Liver (tissue), 9 donors: Measurements from ENCODE around the gene SCYGR1. TPM values are rescaled to one million over a fixed set of nuclear protein-coding genes. Genes with fewer than 3 reads are reported as not detected.

Source experiments
- DNase-seq: peaks from one replicate; pipeline ENCODE4 v3.0.0-alpha.2; 2017; ENCODE audit warnings: low spot score
- H3K27ac ChIP-seq, 2 donors: one replicate each; pipeline ENCODE4 v1.7.0; 2013; ENCODE audit warnings: inconsistent platforms in 2 of 2, low read length in 2 of 2, control low read depth in 1 of 2, low read depth in 1 of 2, mild to moderate bottlenecking in 1 of 2
- H3K27me3 ChIP-seq, 4 donors: one replicate each; pipeline versions ENCODE4 v1.6.1 to v1.7.0; 2013; ENCODE audit warnings: low read length in 3 of 4, inconsistent platforms in 1 of 4, mild to moderate bottlenecking in 1 of 4, moderate library complexity in 1 of 4; ENCODE audit not compliant: control insufficient read depth in 4 of 4, insufficient read depth in 4 of 4
- H3K36me3 ChIP-seq, 4 donors: one replicate each; pipeline versions ENCODE4 v1.6.1 to v1.7.0; 2013; ENCODE audit warnings: low read length in 3 of 4, mild to moderate bottlenecking in 3 of 4, low read depth in 1 of 4, moderate library complexity in 1 of 4; ENCODE audit not compliant: control insufficient read depth in 4 of 4, insufficient read depth in 3 of 4
- H3K4me1 ChIP-seq, 4 donors: one replicate each; pipeline versions ENCODE4 v1.6.1 to v1.7.0; 2013; ENCODE audit warnings: low read length in 3 of 4, mild to moderate bottlenecking in 3 of 4, moderate library complexity in 1 of 4; ENCODE audit not compliant: control insufficient read depth in 4 of 4, insufficient read depth in 4 of 4
- H3K4me3 ChIP-seq, 3 donors: one replicate each; pipeline versions ENCODE4 v1.6.1 to v1.7.0; 2013; ENCODE audit warnings: low read length in 3 of 3, control low read depth in 1 of 3, low read depth in 1 of 3, mild to moderate bottlenecking in 1 of 3
- H3K9ac ChIP-seq, 2 donors: one replicate each; pipeline ENCODE4 v1.7.0; 2013; ENCODE audit warnings: low read length in 2 of 2, mild to moderate bottlenecking in 2 of 2, moderate library complexity in 2 of 2, control low read depth in 1 of 2, low read depth in 1 of 2
- H3K9me3 ChIP-seq, 4 donors: one replicate each; pipeline versions ENCODE4 v1.6.1 to v1.7.0; 2013; ENCODE audit warnings: low read length in 3 of 4; ENCODE audit not compliant: control insufficient read depth in 4 of 4
- EGR1 ChIP-seq, 2 donors: IDR thresholded peaks; 2 replicates each; pipeline ENCODE4 v1.6.1; 2016 to 2018; ENCODE audit warnings: antibody characterized with exemption in 2 of 2, low read depth in 2 of 2
- FOXA2 ChIP-seq: IDR thresholded peaks from 2 replicates; pipeline ENCODE4 v1.6.1; 2016; ENCODE audit warnings: antibody characterized with exemption
- GABPA ChIP-seq, 2 donors: IDR thresholded peaks in 1 of 2; conservative IDR thresholded peaks in 1 of 2; 2 replicates each; pipeline ENCODE4 v1.6.1; 2016; ENCODE audit warnings: antibody characterized with exemption in 2 of 2, mild to moderate bottlenecking in 1 of 2, moderate library complexity in 1 of 2
- HNF4A ChIP-seq, 2 donors: conservative IDR thresholded peaks; 2 replicates each; pipeline ENCODE4 v1.6.1; 2016; ENCODE audit warnings: antibody characterized with exemption in 2 of 2, mild to moderate bottlenecking in 2 of 2
- HNF4G ChIP-seq: IDR thresholded peaks from 2 replicates; pipeline ENCODE4 v1.6.1; 2016; ENCODE audit warnings: antibody characterized with exemption
- NR2F2 ChIP-seq: IDR thresholded peaks from 2 replicates; pipeline ENCODE4 v1.6.1; 2016; ENCODE audit warnings: antibody characterized with exemption
- RAD21 ChIP-seq, 2 donors: IDR thresholded peaks; 2 replicates each; pipeline ENCODE4 v1.6.1; 2016; ENCODE audit warnings: antibody characterized with exemption in 2 of 2, mild to moderate bottlenecking in 2 of 2
- RXRA ChIP-seq, 2 donors: IDR thresholded peaks; 2 replicates each; pipeline ENCODE4 v1.6.1; 2017 to 2018; ENCODE audit warnings: antibody characterized with exemption in 2 of 2, mild to moderate bottlenecking in 1 of 2
- SP1 ChIP-seq: IDR thresholded peaks from 2 replicates; pipeline ENCODE4 v1.6.1; 2018; ENCODE audit warnings: antibody characterized with exemption, mild to moderate bottlenecking
- TAF1 ChIP-seq: conservative IDR thresholded peaks from 2 replicates; pipeline ENCODE4 v1.6.1; 2016; ENCODE audit warnings: antibody characterized with exemption, mild to moderate bottlenecking
- YY1 ChIP-seq: IDR thresholded peaks from 2 replicates; pipeline ENCODE4 v1.6.1; 2016; ENCODE audit warnings: antibody characterized with exemption, mild to moderate bottlenecking
- WGBS: extraction: QIAGEN DNeasy Blood & Tissue Kit; methylation state at CpG from one replicate; pipeline ENCODE4 v1.1.7; 2013; 5-methylcytosine and 5-hydroxymethylcytosine counted together
- polyA plus RNA-seq, 2 donors: library from polyadenylated mRNA; stranded (reverse) in 1 of 2; unstranded in 1 of 2; fragments of 200-250 nt in 1 of 2; fragments of >200 nt in 1 of 2; fragmentation: Nextera tagmentation in 1 of 2; extraction: Ambion mirVana in 1 of 2; gene quantifications; one replicate each; pipeline versions ENCODE4 v1.2.1 to v1.2.3, GENCODE V29; 2013 to 2015
- total RNA-seq, 2 donors: library from RNA; depleted of rRNA; stranded (reverse); fragments of >200 nt; gene quantifications; one replicate each; pipeline ENCODE4 v1.2.3, GENCODE V29; 2014
- TF ChIP-seq, protein P1 (sequence below): IDR thresholded peaks from 2 replicates; pipeline ENCODE4 v1.6.1; 2016; ENCODE audit warnings: antibody characterized with exemption
- TF ChIP-seq, protein P2 (sequence below): IDR thresholded peaks from 2 replicates; pipeline ENCODE4 v1.6.1; 2016; ENCODE audit warnings: antibody characterized with exemption, mild to moderate bottlenecking
- TF ChIP-seq, protein P3 (sequence below): fragments of 150-350 bp; IDR thresholded peaks from 2 replicates; pipeline ENCODE4 v1.5.1; 2017; ENCODE audit warnings: improper control_type of control experiment, low read depth, low read length; ENCODE audit not compliant: missing input control
- donor health status: healthy.
- donor health status: healthy.
- donor health status: healthy.
- donor health status: healthy.
- donor health status: healthy.

SCYGR1 gene
- total and polyA plus RNA-seq, 4 donors: not detected

DNA sequence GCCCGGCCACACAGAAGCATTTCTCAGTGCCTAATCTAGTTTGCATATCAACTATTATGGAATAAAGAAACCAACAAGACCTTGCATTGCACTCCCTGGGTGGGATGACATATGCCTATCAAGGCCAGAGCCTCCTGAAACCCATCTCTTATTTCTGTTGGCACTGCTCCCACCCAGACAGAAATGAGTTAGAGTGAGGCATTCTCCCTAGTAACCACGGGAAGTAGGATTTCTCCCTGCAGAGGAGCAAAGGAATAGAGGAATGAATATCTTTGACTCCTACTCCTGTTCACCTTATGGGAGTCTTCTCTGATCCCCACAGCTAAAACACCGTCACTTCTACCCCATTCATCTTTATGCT, 24.2 kb upstream of the SCYGR1 start:
- Histone ChIP-seq H3K9me3 (no peaks in the 10 kb centered on the region), H3K27me3 (no peaks in the 10 kb centered on the region), H3K4me3 (no peak overlapping the region), H3K4me1 (peaks cover 0 to under 1% (median 0%) of the 10 kb centered on the region in 4 donors), H3K27ac (no peak overlapping the region), H3K36me3 (no peaks in the 10 kb centered on the region), H3K9ac (no peak overlapping the region)
- DNase-seq: no peak
- 90% methylated on average over 3 of the region's 3 CpGs for WGBS
- TF ChIP-seq, protein P1, sequence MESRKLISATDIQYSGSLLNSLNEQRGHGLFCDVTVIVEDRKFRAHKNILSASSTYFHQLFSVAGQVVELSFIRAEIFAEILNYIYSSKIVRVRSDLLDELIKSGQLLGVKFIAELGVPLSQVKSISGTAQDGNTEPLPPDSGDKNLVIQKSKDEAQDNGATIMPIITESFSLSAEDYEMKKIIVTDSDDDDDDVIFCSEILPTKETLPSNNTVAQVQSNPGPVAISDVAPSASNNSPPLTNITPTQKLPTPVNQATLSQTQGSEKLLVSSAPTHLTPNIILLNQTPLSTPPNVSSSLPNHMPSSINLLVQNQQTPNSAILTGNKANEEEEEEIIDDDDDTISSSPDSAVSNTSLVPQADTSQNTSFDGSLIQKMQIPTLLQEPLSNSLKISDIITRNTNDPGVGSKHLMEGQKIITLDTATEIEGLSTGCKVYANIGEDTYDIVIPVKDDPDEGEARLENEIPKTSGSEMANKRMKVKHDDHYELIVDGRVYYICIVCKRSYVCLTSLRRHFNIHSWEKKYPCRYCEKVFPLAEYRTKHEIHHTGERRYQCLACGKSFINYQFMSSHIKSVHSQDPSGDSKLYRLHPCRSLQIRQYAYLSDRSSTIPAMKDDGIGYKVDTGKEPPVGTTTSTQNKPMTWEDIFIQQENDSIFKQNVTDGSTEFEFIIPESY: no peak
- TF ChIP-seq TAF1 (no peak), HNF4A (conservative IDR thresholded peaks at IDR 0.05) (no peak), YY1 (no peak), SP1 (no peak), FOXA2 (no peak), RAD21 (IDR thresholded peaks at IDR 0.05) (no peak), HNF4G (no peak), RXRA (IDR thresholded peaks at IDR 0.05) (no peak), GABPA (IDR thresholded peaks at IDR 0.05 in 1 of 2, conservative IDR thresholded peaks at IDR 0.05 in 1 of 2) (no peak)
- TF ChIP-seq, protein P2, sequence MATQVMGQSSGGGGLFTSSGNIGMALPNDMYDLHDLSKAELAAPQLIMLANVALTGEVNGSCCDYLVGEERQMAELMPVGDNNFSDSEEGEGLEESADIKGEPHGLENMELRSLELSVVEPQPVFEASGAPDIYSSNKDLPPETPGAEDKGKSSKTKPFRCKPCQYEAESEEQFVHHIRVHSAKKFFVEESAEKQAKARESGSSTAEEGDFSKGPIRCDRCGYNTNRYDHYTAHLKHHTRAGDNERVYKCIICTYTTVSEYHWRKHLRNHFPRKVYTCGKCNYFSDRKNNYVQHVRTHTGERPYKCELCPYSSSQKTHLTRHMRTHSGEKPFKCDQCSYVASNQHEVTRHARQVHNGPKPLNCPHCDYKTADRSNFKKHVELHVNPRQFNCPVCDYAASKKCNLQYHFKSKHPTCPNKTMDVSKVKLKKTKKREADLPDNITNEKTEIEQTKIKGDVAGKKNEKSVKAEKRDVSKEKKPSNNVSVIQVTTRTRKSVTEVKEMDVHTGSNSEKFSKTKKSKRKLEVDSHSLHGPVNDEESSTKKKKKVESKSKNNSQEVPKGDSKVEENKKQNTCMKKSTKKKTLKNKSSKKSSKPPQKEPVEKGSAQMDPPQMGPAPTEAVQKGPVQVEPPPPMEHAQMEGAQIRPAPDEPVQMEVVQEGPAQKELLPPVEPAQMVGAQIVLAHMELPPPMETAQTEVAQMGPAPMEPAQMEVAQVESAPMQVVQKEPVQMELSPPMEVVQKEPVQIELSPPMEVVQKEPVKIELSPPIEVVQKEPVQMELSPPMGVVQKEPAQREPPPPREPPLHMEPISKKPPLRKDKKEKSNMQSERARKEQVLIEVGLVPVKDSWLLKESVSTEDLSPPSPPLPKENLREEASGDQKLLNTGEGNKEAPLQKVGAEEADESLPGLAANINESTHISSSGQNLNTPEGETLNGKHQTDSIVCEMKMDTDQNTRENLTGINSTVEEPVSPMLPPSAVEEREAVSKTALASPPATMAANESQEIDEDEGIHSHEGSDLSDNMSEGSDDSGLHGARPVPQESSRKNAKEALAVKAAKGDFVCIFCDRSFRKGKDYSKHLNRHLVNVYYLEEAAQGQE: no peak
- TF ChIP-seq, protein P3, sequence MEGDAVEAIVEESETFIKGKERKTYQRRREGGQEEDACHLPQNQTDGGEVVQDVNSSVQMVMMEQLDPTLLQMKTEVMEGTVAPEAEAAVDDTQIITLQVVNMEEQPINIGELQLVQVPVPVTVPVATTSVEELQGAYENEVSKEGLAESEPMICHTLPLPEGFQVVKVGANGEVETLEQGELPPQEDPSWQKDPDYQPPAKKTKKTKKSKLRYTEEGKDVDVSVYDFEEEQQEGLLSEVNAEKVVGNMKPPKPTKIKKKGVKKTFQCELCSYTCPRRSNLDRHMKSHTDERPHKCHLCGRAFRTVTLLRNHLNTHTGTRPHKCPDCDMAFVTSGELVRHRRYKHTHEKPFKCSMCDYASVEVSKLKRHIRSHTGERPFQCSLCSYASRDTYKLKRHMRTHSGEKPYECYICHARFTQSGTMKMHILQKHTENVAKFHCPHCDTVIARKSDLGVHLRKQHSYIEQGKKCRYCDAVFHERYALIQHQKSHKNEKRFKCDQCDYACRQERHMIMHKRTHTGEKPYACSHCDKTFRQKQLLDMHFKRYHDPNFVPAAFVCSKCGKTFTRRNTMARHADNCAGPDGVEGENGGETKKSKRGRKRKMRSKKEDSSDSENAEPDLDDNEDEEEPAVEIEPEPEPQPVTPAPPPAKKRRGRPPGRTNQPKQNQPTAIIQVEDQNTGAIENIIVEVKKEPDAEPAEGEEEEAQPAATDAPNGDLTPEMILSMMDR: no peak

DNA sequence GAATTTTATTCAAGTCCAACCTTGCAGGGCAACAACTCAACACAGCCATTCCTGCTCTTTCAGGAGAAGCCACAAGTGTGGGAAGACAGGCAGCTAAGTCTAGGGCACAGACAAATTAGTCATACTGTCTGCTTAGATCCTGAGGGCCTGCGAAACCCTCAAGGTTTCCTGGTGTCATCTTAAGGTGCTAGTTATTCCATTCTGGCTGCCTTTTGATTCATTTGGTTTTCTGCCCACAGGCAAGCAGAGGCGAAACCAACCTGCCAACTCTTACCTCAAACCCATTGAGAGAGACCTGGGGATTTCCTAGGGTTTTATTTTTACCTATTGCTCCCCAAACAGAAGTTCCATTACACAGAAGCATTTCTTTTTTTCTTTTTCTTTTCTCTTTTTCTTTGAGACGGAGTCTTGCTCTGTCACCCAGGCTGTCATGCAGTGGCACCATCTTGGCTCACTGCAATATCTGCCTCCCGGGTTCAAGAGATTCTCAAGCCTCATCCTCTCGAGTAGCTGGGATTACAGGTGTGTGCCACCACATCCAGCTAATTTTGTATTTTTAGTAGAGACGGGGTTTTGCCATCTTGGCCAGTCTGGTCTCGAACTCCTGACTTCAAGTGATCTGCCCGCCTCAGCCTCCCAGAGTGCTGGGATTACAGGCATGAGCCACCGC, 23.7 kb upstream of the SCYGR1 start:
- no peak overlapping the region for H3K27ac ChIP-seq
- WGBS: 95% methylated on average over 9 of the region's 9 CpGs
- H3K9ac ChIP-seq: no peak overlapping the region
- TF ChIP-seq HNF4G (no peak), GABPA (IDR thresholded peaks at IDR 0.05 in 1 of 2, conservative IDR thresholded peaks at IDR 0.05 in 1 of 2) (no peak), EGR1 (IDR thresholded peaks at IDR 0.05; ENCODE audit: low read depth in 2 of 2) (no peak), RXRA (IDR thresholded peaks at IDR 0.05) (no peak), NR2F2 (no peak)
- no peak overlapping the region for H3K4me3 ChIP-seq
- H3K36me3 ChIP-seq: no peaks in the 10 kb centered on the region
- H3K9me3 ChIP-seq: no peaks in the 10 kb centered on the region
- H3K4me1 ChIP-seq: peaks cover 1 to 6% (median 4%) of the 10 kb centered on the region in 4 donors
- H3K27me3 ChIP-seq: no peaks in the 10 kb centered on the region
- no peak for DNase-seq
